Fibroblast of the conjunctiva (primary cell): ENCODE data around the gene TBC1D14.

Experiments
- DNase-seq: peaks from one replicate; pipeline ENCODE4 v3.0.0-alpha.2; 2010; ENCODE audit warnings: low read depth

Gene TBC1D14

GRCh38 chr4:7023486-7023885 lies 113.9 kb downstream of the TBC1D14 start:
- DNase-seq, result no peak

GRCh38 chr4:7023901-7024300 lies 114.3 kb downstream of the TBC1D14 start:
- DNase-seq, result no peak

- no peak for DNase-seq
These were observed 114.8 kb downstream of the TBC1D14 start for GRCh38 chr4:7024336-7024890.

GRCh38 chr4:7025040-7025602 lies 115.5 kb downstream of the TBC1D14 start:
- no peak for DNase-seq

- no peak for DNase-seq
These were observed 116.5 kb downstream of the TBC1D14 start for GRCh38 chr4:7026107-7026506.

- DNase-seq, result no peak
These were observed 117.7 kb downstream of the TBC1D14 start for GRCh38 chr4:7027284-7027683.

- no peak for DNase-seq
These were observed 118.3 kb downstream of the TBC1D14 start for GRCh38 chr4:7027913-7028312.

- no peak for DNase-seq
These were observed 119.6 kb downstream of the TBC1D14 start for GRCh38 chr4:7029212-7029611.

- DNase-seq, result no peak
These were observed 120.3 kb downstream of the TBC1D14 start for GRCh38 chr4:7029921-7030320.

GRCh38 chr4:7030856-7031255 lies 121.2 kb downstream of the TBC1D14 start:
- DNase-seq, result no peak

- DNase-seq, result no peak
These were observed 122.2 kb downstream of the TBC1D14 start for GRCh38 chr4:7031558-7032449.

GRCh38 chr4:7032596-7032995 lies 123.0 kb downstream of the TBC1D14 start:
- DNase-seq, result no peak

GRCh38 chr4:7034262-7035081 lies 124.8 kb downstream of the TBC1D14 start:
- no peak for DNase-seq

GRCh38 chr4:7037425-7037824 lies 127.8 kb downstream of the TBC1D14 start:
- DNase-seq, result no peak

GRCh38 chr4:7040765-7041164 lies 131.1 kb downstream of the TBC1D14 start:
- DNase-seq, result no peak

- no peak for DNase-seq
These were observed 131.6 kb downstream of the TBC1D14 start for GRCh38 chr4:7041246-7041645.

- no peak for DNase-seq
These were observed 132.3 kb downstream of the TBC1D14 start for GRCh38 chr4:7041801-7042502.

- peak; percentile 96 for DNase-seq
These were observed 133.1 kb downstream of the TBC1D14 start for GRCh38 chr4:7042503-7043283.

GRCh38 chr4:7043284-7044136 lies 133.9 kb downstream of the TBC1D14 start, which contains the start of gene TADA2B:
Gene TADA2B, plus strand, starts transcription at chr4:7043372. Its CDS starts 208 bp downstream, at chr4:7043580.
- DNase-seq, result no peak
